ENCODE data around the gene EARS2. TPM values are rescaled to one million over a fixed set of nuclear protein-coding genes. Genes with fewer than 3 reads are reported as not detected.

Gene EARS2
- total RNA-seq, 1 donor from 2014 or later: 19.7 TPM

DNA sequence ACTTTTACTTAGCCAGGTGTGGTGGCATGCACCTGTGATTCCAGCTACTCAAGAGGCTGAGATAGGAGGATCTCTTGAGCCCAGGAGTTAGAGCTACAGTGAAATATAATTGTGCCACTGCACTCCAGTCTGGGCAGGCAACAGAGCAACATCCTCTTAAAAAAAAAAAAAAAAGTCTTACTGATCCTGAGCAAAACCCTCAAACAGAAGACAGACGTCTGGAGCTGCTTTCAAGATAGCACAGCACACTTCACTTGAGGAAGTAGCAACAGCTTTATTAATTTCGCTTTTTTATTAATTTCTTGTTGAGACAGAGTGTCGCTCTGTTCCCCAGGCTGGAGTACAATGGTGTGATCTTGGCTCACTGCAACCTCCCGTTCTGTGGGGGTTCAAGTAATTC lies 36.6 kb downstream of the EARS2 start:
- DNase-seq (ENCODE audit: low spot score): no peak
- H3K27me3 ChIP-seq: no peaks in the 10 kb centered on the region
- no peaks in the 10 kb centered on the region for H3K4me1 ChIP-seq
- H3K4me1 Mint-ChIP-seq: no peaks in the 10 kb centered on the region
- H3K4me3 ChIP-seq: no peak overlapping the region
- no peak overlapping the region for H3K27ac Mint-ChIP-seq
- no peaks in the 10 kb centered on the region for H3K9me3 ChIP-seq (ENCODE audit: low read depth)
- no peaks in the 10 kb centered on the region for H3K79me2 ChIP-seq (ENCODE audit: low read depth)
- no peak overlapping the region for H3K27ac ChIP-seq
- no peaks in the 10 kb centered on the region for H3F3A ChIP-seq (ENCODE audit: low read depth)
- H3K36me3 ChIP-seq: no peaks in the 10 kb centered on the region
- no peaks in the 10 kb centered on the region for H3K9me3 Mint-ChIP-seq
- no peak overlapping the region for H3K9ac ChIP-seq
- no peaks in the 10 kb centered on the region for H4K20me1 ChIP-seq (ENCODE audit: low read depth)
- TF ChIP-seq EZH2 (IDR thresholded peaks at IDR 0.05) (no peak), EZH2phosphoT487 (IDR thresholded peaks at IDR 0.05) (no peak)
- TF ChIP-seq, protein P1, sequence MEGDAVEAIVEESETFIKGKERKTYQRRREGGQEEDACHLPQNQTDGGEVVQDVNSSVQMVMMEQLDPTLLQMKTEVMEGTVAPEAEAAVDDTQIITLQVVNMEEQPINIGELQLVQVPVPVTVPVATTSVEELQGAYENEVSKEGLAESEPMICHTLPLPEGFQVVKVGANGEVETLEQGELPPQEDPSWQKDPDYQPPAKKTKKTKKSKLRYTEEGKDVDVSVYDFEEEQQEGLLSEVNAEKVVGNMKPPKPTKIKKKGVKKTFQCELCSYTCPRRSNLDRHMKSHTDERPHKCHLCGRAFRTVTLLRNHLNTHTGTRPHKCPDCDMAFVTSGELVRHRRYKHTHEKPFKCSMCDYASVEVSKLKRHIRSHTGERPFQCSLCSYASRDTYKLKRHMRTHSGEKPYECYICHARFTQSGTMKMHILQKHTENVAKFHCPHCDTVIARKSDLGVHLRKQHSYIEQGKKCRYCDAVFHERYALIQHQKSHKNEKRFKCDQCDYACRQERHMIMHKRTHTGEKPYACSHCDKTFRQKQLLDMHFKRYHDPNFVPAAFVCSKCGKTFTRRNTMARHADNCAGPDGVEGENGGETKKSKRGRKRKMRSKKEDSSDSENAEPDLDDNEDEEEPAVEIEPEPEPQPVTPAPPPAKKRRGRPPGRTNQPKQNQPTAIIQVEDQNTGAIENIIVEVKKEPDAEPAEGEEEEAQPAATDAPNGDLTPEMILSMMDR (IDR thresholded peaks at IDR 0.05): no peak
- no peak overlapping the region for H3K4me3 Mint-ChIP-seq
- H2AFZ ChIP-seq (replicated peaks): no peak overlapping the region
- H3K4me2 ChIP-seq: no peak overlapping the region
- H3K36me3 Mint-ChIP-seq: peaks cover 26% of the 10 kb centered on the region
- H3K27me3 Mint-ChIP-seq (ENCODE audit: insufficient read depth, low read depth): no peaks in the 10 kb centered on the region

DNA sequence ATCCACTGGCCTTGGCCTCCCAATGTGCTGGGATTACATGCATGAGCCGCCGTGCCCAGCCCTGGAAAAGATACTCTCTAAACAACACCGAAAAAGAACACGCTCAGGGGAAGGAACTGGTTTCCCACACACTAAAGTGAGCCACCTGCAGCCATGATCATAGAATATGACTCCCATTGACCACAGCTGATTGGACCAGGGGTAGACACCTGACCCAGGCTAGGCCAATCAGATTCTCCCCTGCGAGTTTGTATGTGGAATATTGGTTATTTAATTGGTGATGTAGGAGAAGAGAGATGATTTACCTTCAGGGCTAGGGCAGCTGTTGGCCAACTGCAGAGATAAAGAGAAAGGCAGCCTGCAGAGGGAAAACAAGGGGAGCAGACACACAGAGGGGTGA lies 37.9 kb downstream of the EARS2 start:
- H3K4me2 ChIP-seq: no peak overlapping the region
- Mint-ChIP-seq H3K4me3 (no peak overlapping the region), H3K27ac (no peak overlapping the region), H3K4me1 (no peaks in the 10 kb centered on the region), H3K36me3 (peaks cover 17% of the 10 kb centered on the region), H3K9me3 (no peaks in the 10 kb centered on the region), H3K27me3 (ENCODE audit: insufficient read depth, low read depth) (no peaks in the 10 kb centered on the region)
- H3K27me3 ChIP-seq: no peaks in the 10 kb centered on the region
- H3K36me3 ChIP-seq: no peaks in the 10 kb centered on the region
- H3F3A ChIP-seq (ENCODE audit: low read depth): no peaks in the 10 kb centered on the region
- no peaks in the 10 kb centered on the region for H3K4me1 ChIP-seq
- no peak overlapping the region for H3K27ac ChIP-seq
- TF ChIP-seq EZH2phosphoT487 (IDR thresholded peaks at IDR 0.05) (no peak), EZH2 (IDR thresholded peaks at IDR 0.05) (no peak)
- TF ChIP-seq, protein P1 (IDR thresholded peaks at IDR 0.05): no peak
- H3K9me3 ChIP-seq (ENCODE audit: low read depth): no peaks in the 10 kb centered on the region
- no peak overlapping the region for H3K9ac ChIP-seq
- H4K20me1 ChIP-seq (ENCODE audit: low read depth): no peaks in the 10 kb centered on the region
- H2AFZ ChIP-seq (replicated peaks): no peak overlapping the region
- H3K79me2 ChIP-seq (ENCODE audit: low read depth): no peaks in the 10 kb centered on the region
- H3K4me3 ChIP-seq: no peak overlapping the region
- DNase-seq (ENCODE audit: low spot score): no peak

DNA sequence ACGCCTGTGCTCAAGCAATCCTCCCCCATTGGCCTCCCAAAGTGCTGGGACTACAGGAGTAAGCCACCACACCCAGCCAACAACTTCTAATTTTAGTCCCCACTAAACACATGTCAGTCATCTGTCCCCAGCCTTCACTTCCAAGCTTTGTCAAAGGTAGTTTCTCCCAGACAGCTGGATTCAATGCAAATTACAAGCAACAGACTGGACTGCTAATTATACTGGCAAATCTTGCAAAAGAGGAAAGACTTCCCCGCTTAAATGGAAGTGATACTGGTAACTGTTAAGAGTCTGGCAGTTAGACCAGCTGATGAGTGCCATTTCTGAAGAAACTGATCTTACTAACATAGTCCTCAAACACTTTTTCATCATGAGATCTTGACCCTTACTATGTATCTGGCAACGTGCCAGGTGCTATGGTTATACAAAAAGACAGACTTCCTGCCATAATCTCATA lies 38.7 kb downstream of the EARS2 start:
- peaks cover 13% of the 10 kb centered on the region for H3K36me3 Mint-ChIP-seq
- Histone ChIP-seq H3K4me1 (no peaks in the 10 kb centered on the region), H3K79me2 (ENCODE audit: low read depth) (no peaks in the 10 kb centered on the region), H3K9ac (no peak overlapping the region), H3K9me3 (ENCODE audit: low read depth) (no peaks in the 10 kb centered on the region), H2AFZ (replicated peaks) (no peak overlapping the region), H3K4me3 (no peak overlapping the region), H3K27me3 (no peaks in the 10 kb centered on the region), H3K4me2 (no peak overlapping the region), H3F3A (ENCODE audit: low read depth) (no peaks in the 10 kb centered on the region), H3K36me3 (no peaks in the 10 kb centered on the region), H4K20me1 (ENCODE audit: low read depth) (no peaks in the 10 kb centered on the region), H3K27ac (no peak overlapping the region)
- H3K9me3 Mint-ChIP-seq: no peaks in the 10 kb centered on the region
- H3K27me3 Mint-ChIP-seq (ENCODE audit: insufficient read depth, low read depth): no peaks in the 10 kb centered on the region
- DNase-seq (ENCODE audit: low spot score): no peak
- no peak overlapping the region for H3K4me3 Mint-ChIP-seq
- TF ChIP-seq EZH2phosphoT487 (IDR thresholded peaks at IDR 0.05) (no peak), EZH2 (IDR thresholded peaks at IDR 0.05) (no peak)
- TF ChIP-seq, protein P1 (IDR thresholded peaks at IDR 0.05): no peak
- H3K27ac Mint-ChIP-seq: no peak overlapping the region
- no peaks in the 10 kb centered on the region for H3K4me1 Mint-ChIP-seq
